ENCODE data around the gene RTEL1.

Gene RTEL1

DNA sequence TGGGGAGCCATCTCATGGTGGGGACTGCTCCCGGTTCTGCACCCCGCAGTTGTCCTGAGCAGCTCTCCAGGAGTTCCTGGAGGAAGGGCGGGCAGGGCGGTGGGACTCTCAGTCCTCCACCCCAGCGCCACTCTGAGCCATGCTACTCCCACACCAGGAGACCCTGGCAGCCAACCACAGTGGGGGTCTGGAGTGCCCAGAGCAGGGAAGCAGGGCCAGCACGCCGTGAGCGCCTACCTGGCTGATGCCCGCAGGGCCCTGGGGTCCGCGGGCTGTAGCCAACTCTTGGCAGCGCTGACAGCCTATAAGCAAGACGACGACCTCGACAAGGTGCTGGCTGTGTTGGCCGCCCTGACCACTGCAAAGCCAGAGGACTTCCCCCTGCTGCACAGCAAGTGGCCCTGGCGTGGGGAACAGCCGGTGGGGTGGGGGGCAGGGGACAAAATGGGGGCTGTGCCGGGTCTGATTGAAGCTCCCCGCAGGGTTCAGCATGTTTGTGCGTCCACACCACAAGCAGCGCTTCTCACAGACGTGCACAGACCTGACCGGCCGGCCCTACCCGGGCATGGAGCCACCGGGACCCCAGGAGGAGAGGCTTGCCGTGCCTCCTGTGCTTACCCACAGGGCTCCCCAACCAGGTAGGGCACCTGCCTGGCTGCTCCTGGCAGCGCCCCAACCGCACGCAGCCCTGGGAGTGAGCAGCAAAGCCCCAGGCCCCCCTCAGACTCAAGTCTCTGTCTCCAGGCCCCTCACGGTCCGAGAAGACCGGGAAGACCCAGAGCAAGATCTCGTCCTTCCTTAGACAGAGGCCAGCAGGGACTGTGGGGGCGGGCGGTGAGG lies 36.7 kb downstream of the RTEL1 start:
- Histone ChIP-seq H3K4me2 (ENCODE audit: low read length) (no peak overlapping the region), H3K9ac (no peak overlapping the region), H3K36me3 (ENCODE audit: control insufficient read depth, insufficient read depth, low read length) (no peaks in the 10 kb centered on the region), H3K27me3 (ENCODE audit: control insufficient read depth, insufficient read depth, low read length) (no peaks in the 10 kb centered on the region), H2AFZ (no peak overlapping the region), H3K4me1 (no peaks in the 10 kb centered on the region), H3K79me2 (peaks cover 14% of the 10 kb centered on the region), H3K9me3 (ENCODE audit: control insufficient read depth, low read length) (no peaks in the 10 kb centered on the region), H3K27ac (no peak overlapping the region), H3K4me3 (ENCODE audit: low read depth, low read length) (no peak overlapping the region)
- no peak for TF ChIP-seq CTCF (IDR thresholded peaks at IDR 0.05)

DNA sequence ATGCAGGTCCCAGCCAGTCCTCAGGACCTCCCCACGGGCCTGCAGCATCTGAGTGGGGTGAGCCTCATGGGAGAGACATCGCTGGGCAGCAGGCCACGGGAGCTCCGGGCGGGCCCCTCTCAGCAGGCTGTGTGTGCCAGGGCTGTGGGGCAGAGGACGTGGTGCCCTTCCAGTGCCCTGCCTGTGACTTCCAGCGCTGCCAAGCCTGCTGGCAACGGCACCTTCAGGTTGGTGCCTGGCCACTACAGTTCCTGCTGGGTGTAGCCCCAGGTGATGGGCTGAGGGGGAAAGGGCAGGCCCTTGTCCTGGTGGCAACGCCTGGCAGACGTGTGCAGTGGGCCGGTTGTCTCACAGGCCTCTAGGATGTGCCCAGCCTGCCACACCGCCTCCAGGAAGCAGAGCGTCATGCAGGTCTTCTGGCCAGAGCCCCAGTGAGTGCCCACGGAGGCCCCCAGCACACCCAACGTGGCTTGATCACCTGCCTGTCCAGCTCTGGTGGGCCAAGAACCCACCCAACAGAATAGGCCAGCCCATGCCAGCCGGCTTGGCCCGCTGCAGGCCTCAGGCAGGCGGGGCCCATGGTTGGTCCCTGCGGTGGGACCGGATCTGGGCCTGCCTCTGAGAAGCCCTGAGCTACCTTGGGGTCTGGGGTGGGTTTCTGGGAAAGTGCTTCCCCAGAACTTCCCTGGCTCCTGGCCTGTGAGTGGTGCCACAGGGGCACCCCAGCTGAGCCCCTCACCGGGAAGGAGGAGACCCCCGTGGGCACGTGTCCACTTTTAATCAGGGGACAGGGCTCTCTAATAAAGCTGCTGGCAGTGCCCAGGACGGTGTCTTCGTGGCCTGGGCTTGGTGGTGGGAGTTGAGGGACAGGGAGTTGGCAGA lies 37.6 kb downstream of the RTEL1 start:
- no peaks in the 10 kb centered on the region for H3K27me3 ChIP-seq (ENCODE audit: control insufficient read depth, insufficient read depth, low read length)
- no peak overlapping the region for H3K4me2 ChIP-seq (ENCODE audit: low read length)
- no peaks in the 10 kb centered on the region for H3K36me3 ChIP-seq (ENCODE audit: control insufficient read depth, insufficient read depth, low read length)
- H3K79me2 ChIP-seq: peaks cover 22% of the 10 kb centered on the region
- no peaks in the 10 kb centered on the region for H3K9me3 ChIP-seq (ENCODE audit: control insufficient read depth, low read length)
- no peaks in the 10 kb centered on the region for H3K4me1 ChIP-seq
- H3K4me3 ChIP-seq (ENCODE audit: low read depth, low read length): no peak overlapping the region
- H3K9ac ChIP-seq: no peak overlapping the region
- H2AFZ ChIP-seq: no peak overlapping the region
- H3K27ac ChIP-seq: no peak overlapping the region
- TF ChIP-seq CTCF (IDR thresholded peaks at IDR 0.05): no peak

GRCh38 chr20:63696306-63696627 lies 38.2 kb downstream of the RTEL1 start:
- Histone ChIP-seq H3K4me1 (no peaks in the 10 kb centered on the region), H3K27me3 (ENCODE audit: control insufficient read depth, insufficient read depth, low read length) (no peaks in the 10 kb centered on the region), H3K27ac (no peak overlapping the region), H2AFZ (no peak overlapping the region), H3K4me3 (ENCODE audit: low read depth, low read length) (no peak overlapping the region), H3K9me3 (ENCODE audit: control insufficient read depth, low read length) (no peaks in the 10 kb centered on the region), H3K36me3 (ENCODE audit: control insufficient read depth, insufficient read depth, low read length) (no peaks in the 10 kb centered on the region), H3K4me2 (ENCODE audit: low read length) (peak overlapping the region; percentile 52), H3K79me2 (peaks cover 27% of the 10 kb centered on the region), H3K9ac (no peak overlapping the region)
- no peak for TF ChIP-seq CTCF (IDR thresholded peaks at IDR 0.05)

GRCh38 chr20:63696628-63697356 lies 38.7 kb downstream of the RTEL1 start, which contains the start of gene TNFRSF6B:
TSS of gene TNFRSF6B (plus strand) at chr20:63696652. CDS start at chr20:63696768, 116 bp downstream.
- Histone ChIP-seq H3K79me2 (peaks cover 29% of the 10 kb centered on the region), H3K9ac (no peak within 1 kb of the TSS), H3K4me3 (ENCODE audit: low read depth, low read length) (no peak within 1 kb of the TSS), H2AFZ (no peak within 1 kb of the TSS), H3K9me3 (ENCODE audit: control insufficient read depth, low read length) (no peaks in the 10 kb centered on the region), H3K36me3 (ENCODE audit: control insufficient read depth, insufficient read depth, low read length) (no peaks in the 10 kb centered on the region), H3K27me3 (ENCODE audit: control insufficient read depth, insufficient read depth, low read length) (no peaks in the 10 kb centered on the region), H3K27ac (no peak within 1 kb of the TSS), H3K4me2 (ENCODE audit: low read length) (peak within 1 kb of the TSS; percentile 52), H3K4me1 (no peaks in the 10 kb centered on the region)
- no peak for TF ChIP-seq CTCF (IDR thresholded peaks at IDR 0.05)
